Measurements from ENCODE around the gene PTPRO.

Gene PTPRO

DNA sequence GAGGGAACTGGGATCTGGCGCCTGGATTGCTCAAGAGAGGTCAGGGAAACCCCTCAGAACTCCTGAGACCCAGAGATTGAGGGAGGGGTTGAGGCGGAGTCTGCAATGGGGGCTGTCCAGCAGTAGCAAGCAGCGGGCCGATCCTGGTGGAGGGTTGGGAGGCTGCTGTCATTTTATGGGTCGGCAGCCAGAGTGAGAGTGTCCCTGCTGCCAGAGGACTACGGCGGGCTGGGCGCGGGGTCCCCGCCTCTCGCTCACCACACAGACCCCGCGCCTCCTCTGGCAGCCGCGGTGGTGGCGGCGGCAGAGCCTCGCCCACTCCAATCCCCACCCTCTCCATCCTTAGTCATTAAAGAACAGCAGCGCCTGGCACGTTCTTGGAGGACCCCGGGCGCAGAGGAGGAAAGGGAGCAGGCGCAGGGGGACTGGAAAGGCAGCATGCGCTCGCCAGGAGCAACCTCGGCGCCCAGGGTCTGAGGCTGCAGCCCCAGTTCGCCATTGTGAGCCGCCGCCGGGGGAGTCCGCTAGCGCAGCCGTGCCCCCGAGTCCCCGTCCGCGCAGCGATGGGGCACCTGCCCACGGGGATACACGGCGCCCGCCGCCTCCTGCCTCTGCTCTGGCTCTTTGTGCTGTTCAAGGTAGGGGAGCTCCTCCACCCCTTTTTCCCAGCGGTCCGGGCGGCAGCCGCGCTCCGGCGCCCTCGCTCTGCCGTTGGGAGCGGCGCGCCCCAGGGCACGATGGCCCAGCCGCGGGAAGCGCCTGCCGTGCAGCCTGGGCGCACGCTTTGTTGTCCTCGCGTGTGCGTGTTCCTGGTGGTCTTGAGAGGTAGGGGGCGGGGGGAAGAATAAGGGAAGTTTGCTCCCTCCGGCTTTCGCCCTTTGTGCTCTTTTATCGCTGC, at the start of gene PTPRO:
PTPRO (plus strand) TSS at position 345 of the 898 bp plus-strand sequence.
- Mint-ChIP-seq H3K27ac (no peak within 1 kb of the TSS), H3K4me1 (no peaks in the 10 kb centered on the region), H3K36me3 (no peaks in the 10 kb centered on the region), H3K4me3 (no peak within 1 kb of the TSS), H3K9me3 (no peaks in the 10 kb centered on the region)
- ATAC-seq (peak; percentile 39), DNase-seq (ENCODE audit: low spot score in 2 of 2) (no peak)

DNA sequence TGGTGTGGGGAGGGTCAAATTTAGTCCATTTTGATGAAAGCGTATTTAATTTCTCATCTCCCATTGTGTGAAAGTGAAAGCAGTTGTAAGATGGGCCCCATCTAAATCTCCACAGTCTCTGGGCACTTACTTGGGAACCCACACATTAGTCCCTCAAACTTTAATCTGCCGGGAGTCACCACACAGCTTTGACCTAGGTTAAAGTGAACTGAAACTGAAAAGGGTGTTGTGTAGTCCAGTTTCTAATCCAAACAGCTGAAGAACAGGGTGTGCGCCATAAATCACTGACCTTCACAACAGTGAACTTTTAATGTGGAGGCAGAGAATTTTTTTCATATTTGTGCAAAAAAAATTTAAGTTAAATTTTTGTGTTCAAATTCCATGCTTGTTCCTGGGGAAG, 48.4 kb upstream of the PTPRO start:
- H3K9me3 Mint-ChIP-seq, result no peaks in the 10 kb centered on the region
- no peak overlapping the region for H3K4me3 Mint-ChIP-seq
- peaks cover 2% of the 10 kb centered on the region for H3K4me1 Mint-ChIP-seq
- no peak overlapping the region for H3K27ac Mint-ChIP-seq
- H3K36me3 Mint-ChIP-seq, result no peaks in the 10 kb centered on the region
- DNase-seq (ENCODE audit: low spot score in 2 of 2), result no peak
- ATAC-seq, result no peak

DNA sequence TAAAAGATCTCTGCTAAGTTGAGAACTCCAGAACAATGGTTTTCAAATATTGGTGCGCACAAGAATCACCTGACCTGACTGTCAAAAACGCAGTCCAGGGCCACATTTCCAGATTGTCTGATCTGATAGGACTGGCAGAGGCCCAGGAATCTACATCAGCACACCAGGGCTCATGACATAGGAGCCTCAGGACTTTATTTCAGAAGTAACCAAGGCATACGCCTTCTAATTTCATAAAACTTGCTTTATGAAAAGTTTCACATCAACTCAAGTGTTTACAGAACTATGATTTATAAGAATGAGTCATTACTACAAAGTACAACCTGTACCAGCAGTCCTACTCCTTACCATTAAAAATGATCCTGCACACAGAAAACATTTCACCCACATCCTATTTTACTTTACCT, 47.7 kb upstream of the PTPRO start:
- H3K4me1 Mint-ChIP-seq, result peaks cover 6% of the 10 kb centered on the region
- H3K27ac Mint-ChIP-seq, result no peak overlapping the region
- H3K36me3 Mint-ChIP-seq, result no peaks in the 10 kb centered on the region
- no peaks in the 10 kb centered on the region for H3K9me3 Mint-ChIP-seq
- no peak overlapping the region for H3K4me3 Mint-ChIP-seq
- no peak for DNase-seq (ENCODE audit: low spot score in 2 of 2)
- peak; percentile 37 for ATAC-seq

GRCh38 chr12:15276088-15276698, 46.1 kb upstream of the PTPRO start:
- H3K9me3 Mint-ChIP-seq, result no peaks in the 10 kb centered on the region
- peaks cover 6% of the 10 kb centered on the region for H3K4me1 Mint-ChIP-seq
- ATAC-seq (no peak), DNase-seq (ENCODE audit: low spot score in 2 of 2) (no peak)
- no peak overlapping the region for H3K4me3 Mint-ChIP-seq
- H3K36me3 Mint-ChIP-seq, result no peaks in the 10 kb centered on the region
- H3K27ac Mint-ChIP-seq, result no peak overlapping the region

GRCh38 chr12:15278816-15279658, 43.3 kb upstream of the PTPRO start:
- ATAC-seq (peak; percentile 70), DNase-seq (ENCODE audit: low spot score in 2 of 2) (no peak)
- Mint-ChIP-seq H3K4me1 (peaks cover 6% of the 10 kb centered on the region), H3K4me3 (no peak overlapping the region), H3K36me3 (no peaks in the 10 kb centered on the region), H3K9me3 (no peaks in the 10 kb centered on the region), H3K27ac (no peak overlapping the region)

GRCh38 chr12:15280930-15281329, 41.4 kb upstream of the PTPRO start:
- DNase-seq (ENCODE audit: low spot score in 2 of 2) (no peak), ATAC-seq (no peak)
- H3K36me3 Mint-ChIP-seq, result no peaks in the 10 kb centered on the region
- H3K4me3 Mint-ChIP-seq, result no peak overlapping the region
- H3K27ac Mint-ChIP-seq, result no peak overlapping the region
- no peaks in the 10 kb centered on the region for H3K9me3 Mint-ChIP-seq
- peaks cover 6% of the 10 kb centered on the region for H3K4me1 Mint-ChIP-seq

DNA sequence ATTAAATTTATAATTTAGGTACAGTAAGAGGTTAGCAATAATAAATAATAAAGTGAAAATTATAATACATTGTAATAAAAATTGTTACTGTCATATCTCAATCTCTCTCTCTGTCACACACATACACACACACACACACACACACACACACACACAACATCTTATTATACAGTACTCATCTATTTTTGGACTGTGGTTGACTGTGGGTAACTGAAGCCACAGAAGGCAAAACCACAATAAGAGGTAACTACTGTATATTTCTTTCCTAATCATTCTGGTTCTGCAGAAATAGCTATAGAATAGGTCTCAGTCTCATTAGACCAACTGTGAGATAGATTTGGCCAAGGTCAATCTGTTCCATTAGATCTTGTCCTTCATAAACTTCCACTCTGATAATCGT, 33.1 kb upstream of the PTPRO start:
- DNase-seq (ENCODE audit: low spot score in 2 of 2), result no peak
- H3K4me1 Mint-ChIP-seq, result no peaks in the 10 kb centered on the region

DNA sequence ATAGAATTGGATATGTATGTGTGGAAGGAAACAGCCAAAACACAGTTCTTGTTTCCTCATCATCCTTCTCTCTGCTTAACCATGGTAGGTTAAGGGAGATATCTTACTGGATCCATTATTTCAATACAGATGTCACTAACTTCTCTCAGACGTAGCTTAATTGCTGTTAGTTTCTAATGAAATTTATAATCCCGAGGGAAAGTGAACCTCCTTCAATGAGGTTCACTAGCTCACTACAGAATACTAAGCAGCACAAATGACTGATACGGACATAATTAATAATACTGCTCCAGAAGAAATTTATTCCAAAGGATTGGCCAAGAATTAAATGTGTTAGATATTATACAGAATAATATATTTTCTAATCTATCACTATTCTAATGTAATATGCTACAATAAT, 28.6 kb upstream of the PTPRO start:
- DNase-seq (ENCODE audit: low spot score in 2 of 2) (no peak), ATAC-seq (no peak)
- Mint-ChIP-seq H3K36me3 (no peaks in the 10 kb centered on the region), H3K9me3 (no peaks in the 10 kb centered on the region), H3K4me3 (no peak overlapping the region), H3K27ac (no peak overlapping the region), H3K4me1 (no peaks in the 10 kb centered on the region)

More for the DNA sequence above, 33.1 kb upstream of the PTPRO start:
- Mint-ChIP-seq H3K27ac (no peak overlapping the region), H3K36me3 (no peaks in the 10 kb centered on the region), H3K9me3 (no peaks in the 10 kb centered on the region), H3K4me3 (no peak overlapping the region)
- no peak for ATAC-seq

DNA sequence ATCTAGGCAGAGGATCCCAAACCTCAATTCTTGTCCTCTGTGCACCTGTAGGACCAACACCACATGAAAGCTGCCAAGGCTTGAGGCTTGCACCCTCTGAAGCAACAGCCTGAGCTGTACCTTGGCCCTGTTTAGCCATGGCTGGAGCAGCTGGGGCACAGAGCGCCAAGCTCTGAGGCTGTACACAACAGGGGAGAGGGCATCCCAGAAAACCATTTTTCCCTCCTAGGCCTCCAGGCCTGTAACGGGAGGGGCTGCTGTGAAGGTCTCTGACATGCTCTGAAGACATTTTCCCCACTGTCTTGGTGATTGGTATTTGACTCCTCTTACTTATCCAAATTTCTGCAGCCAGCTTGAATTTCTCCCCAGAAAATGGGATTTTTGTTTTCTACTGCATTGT, 22.4 kb upstream of the PTPRO start:
- Mint-ChIP-seq H3K4me3 (no peak overlapping the region), H3K27ac (no peak overlapping the region), H3K4me1 (no peaks in the 10 kb centered on the region), H3K9me3 (peaks cover 8% of the 10 kb centered on the region), H3K36me3 (no peaks in the 10 kb centered on the region)
- DNase-seq (ENCODE audit: low spot score in 2 of 2) (no peak), ATAC-seq (peak; percentile 32)

- H3K4me3 Mint-ChIP-seq, result no peak overlapping the region
- ATAC-seq, result no peak
- H3K9me3 Mint-ChIP-seq, result peaks cover 8% of the 10 kb centered on the region
- DNase-seq (ENCODE audit: low spot score in 2 of 2), result no peak
- no peak overlapping the region for H3K27ac Mint-ChIP-seq
- no peaks in the 10 kb centered on the region for H3K36me3 Mint-ChIP-seq
- no peaks in the 10 kb centered on the region for H3K4me1 Mint-ChIP-seq
These were observed 18.0 kb upstream of the PTPRO start for GRCh38 chr12:15304296-15304695.

GRCh38 chr12:15306605-15307004, 15.7 kb upstream of the PTPRO start:
- no peak for DNase-seq (ENCODE audit: low spot score in 2 of 2)
- peak; percentile 36 for ATAC-seq
- H3K4me3 Mint-ChIP-seq, result no peak overlapping the region
- H3K9me3 Mint-ChIP-seq, result peaks cover 8% of the 10 kb centered on the region
- no peaks in the 10 kb centered on the region for H3K4me1 Mint-ChIP-seq
- H3K36me3 Mint-ChIP-seq, result no peaks in the 10 kb centered on the region
- H3K27ac Mint-ChIP-seq, result no peak overlapping the region

DNA sequence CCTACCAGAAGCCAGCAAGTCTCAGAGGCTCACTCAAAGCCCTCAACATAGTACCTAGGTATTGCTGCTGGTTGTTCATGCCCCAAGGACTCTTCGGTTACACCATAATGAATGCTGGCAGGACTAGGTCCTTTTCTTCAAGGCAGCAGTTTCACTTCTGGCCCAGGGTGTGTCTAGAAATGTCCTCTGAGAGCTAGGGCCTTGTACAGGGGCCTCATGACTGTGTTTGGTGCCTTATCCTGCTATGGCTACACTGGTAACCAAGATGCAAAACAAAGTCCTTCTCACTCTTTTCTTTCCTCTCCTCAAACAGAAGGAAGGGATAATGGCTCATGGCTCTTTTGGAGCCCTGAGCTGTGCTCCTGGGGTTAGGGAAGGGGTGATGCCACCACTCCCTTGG, 15.2 kb upstream of the PTPRO start:
- H3K9me3 Mint-ChIP-seq, result peaks cover 8% of the 10 kb centered on the region
- no peak overlapping the region for H3K4me3 Mint-ChIP-seq
- no peak overlapping the region for H3K27ac Mint-ChIP-seq
- H3K4me1 Mint-ChIP-seq, result no peaks in the 10 kb centered on the region
- peak; percentile 40 for ATAC-seq
- no peak for DNase-seq (ENCODE audit: low spot score in 2 of 2)
- no peaks in the 10 kb centered on the region for H3K36me3 Mint-ChIP-seq

GRCh38 chr12:15318841-15319240, 3.5 kb upstream of the PTPRO start:
- Mint-ChIP-seq H3K27ac (no peak overlapping the region), H3K4me1 (no peaks in the 10 kb centered on the region), H3K36me3 (no peaks in the 10 kb centered on the region), H3K4me3 (no peak overlapping the region), H3K9me3 (no peaks in the 10 kb centered on the region)
- DNase-seq (ENCODE audit: low spot score in 2 of 2) (no peak), ATAC-seq (no peak)

GRCh38 chr12:15320881-15321280, 1.4 kb upstream of the PTPRO start:
- H3K27ac Mint-ChIP-seq, result no peak overlapping the region
- no peak for ATAC-seq

DNA sequence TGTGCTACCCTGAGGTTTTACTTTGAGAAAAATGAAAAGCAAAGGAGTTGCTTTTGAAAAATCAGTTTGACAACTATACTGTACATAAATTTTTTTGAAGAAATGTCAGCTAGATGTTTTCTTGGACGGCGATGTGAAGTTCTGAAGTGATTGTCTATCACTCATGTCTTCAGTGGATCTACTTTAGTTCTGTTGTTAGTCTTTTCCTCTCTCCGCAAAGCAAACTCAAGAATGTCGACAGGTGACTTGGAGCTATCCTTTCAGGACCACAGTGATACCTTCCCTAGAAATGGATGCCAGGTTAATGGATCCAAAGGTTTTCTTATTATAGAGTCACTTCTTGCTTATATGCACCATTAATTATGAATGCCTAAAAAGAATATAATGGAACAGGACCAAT, 1.2 kb downstream of the PTPRO start:
- Mint-ChIP-seq H3K27ac (no peak overlapping the region), H3K36me3 (no peaks in the 10 kb centered on the region)
- DNase-seq (ENCODE audit: low spot score in 2 of 2), result no peak

More at GRCh38 chr12:15320881-15321280, 1.4 kb upstream of the PTPRO start:
- Mint-ChIP-seq H3K4me3 (no peak overlapping the region), H3K4me1 (no peaks in the 10 kb centered on the region), H3K36me3 (no peaks in the 10 kb centered on the region), H3K9me3 (no peaks in the 10 kb centered on the region)
- DNase-seq (ENCODE audit: low spot score in 2 of 2), result no peak

More for the DNA sequence above, 1.2 kb downstream of the PTPRO start:
- ATAC-seq, result no peak
- H3K4me1 Mint-ChIP-seq, result no peaks in the 10 kb centered on the region
- no peaks in the 10 kb centered on the region for H3K9me3 Mint-ChIP-seq
- H3K4me3 Mint-ChIP-seq, result no peak overlapping the region

Data from stimulated activated effector memory CD8-positive, alpha-beta T cell treated with anti-CD3 and anti-CD28 coated beads, Interleukin-12 subunit alpha, Interleukin-12 subunit beta, amount 100 ng/mL, for 72 hours (primary cell).